Neural cell (in vitro differentiated cells): ENCODE results near the gene PEX6. TPM values are rescaled to one million over a fixed set of nuclear protein-coding genes. Genes with fewer than 3 reads are reported as not detected.

Source experiments
- H2AFZ ChIP-seq: fragments of 200-600, 300-800 bp; sonication (generic), shearing (Covaris generic); 2 replicates; pipeline ENCODE4 v1.6.0; 2014; ENCODE audit warnings: low read depth, mild to moderate bottlenecking, antibody characterized with exemption, low read length, moderate library complexity
- H3F3A ChIP-seq: fragments of 200-600 bp; shearing (Covaris generic); 2 replicates; pipeline ENCODE4 v1.6.1; 2016; ENCODE audit warnings: mild to moderate bottlenecking, moderate library complexity, mixed read lengths, antibody characterized with exemption, low read length; ENCODE audit not compliant: insufficient read depth, poor library complexity, severe bottlenecking
- H3K27ac ChIP-seq: fragments of 200-600, 300-800 bp; sonication (generic), shearing (Covaris generic); 2 replicates; pipeline ENCODE4 v1.5.1; 2014; ENCODE audit warnings: mild to moderate bottlenecking, low read length, moderate library complexity
- H3K27me3 ChIP-seq: fragments of 300-800, 200-600 bp; sonication (generic), shearing (Covaris generic); 2 replicates; pipeline ENCODE4 v1.6.0; 2014; ENCODE audit warnings: mild to moderate bottlenecking, low read depth, low read length, moderate library complexity; ENCODE audit not compliant: insufficient read depth
- H3K36me3 ChIP-seq: fragments of 300-800, 200-600 bp; sonication (generic), shearing (Covaris generic); 2 replicates; pipeline ENCODE4 v1.5.1; 2014; ENCODE audit warnings: mild to moderate bottlenecking, antibody characterized with exemption, low read length, moderate library complexity; ENCODE audit not compliant: insufficient read depth
- H3K4me2 ChIP-seq: fragments of 300-800, 200-600 bp; sonication (generic), shearing (Covaris generic); 2 replicates; pipeline ENCODE4 v1.6.0; 2014; ENCODE audit warnings: mild to moderate bottlenecking, low read length
- H3K4me3 ChIP-seq: fragments of 300-800, 200-600 bp; sonication (generic), shearing (Covaris generic); 2 replicates; pipeline ENCODE4 v1.5.1; 2014; ENCODE audit warnings: mild to moderate bottlenecking, low read length, moderate library complexity
- H3K79me2 ChIP-seq: fragments of 200-600 bp; shearing (Covaris generic); replicated peaks from 2 replicates; pipeline ENCODE4 v1.6.0; 2014; ENCODE audit warnings: mild to moderate bottlenecking, low read length, moderate library complexity; ENCODE audit not compliant: insufficient read depth
- H3K9ac ChIP-seq: fragments of 300-800, 200-600 bp; sonication (generic), shearing (Covaris generic); 2 replicates; pipeline ENCODE4 v1.6.1; 2016; ENCODE audit warnings: mild to moderate bottlenecking, low read length, mixed read lengths
- H3K9me2 ChIP-seq: fragments of 200-600 bp; shearing (Covaris generic); 2 replicates; pipeline ENCODE4 v1.6.1; 2016; ENCODE audit warnings: mild to moderate bottlenecking, low read length, mixed read lengths; ENCODE audit not compliant: insufficient read depth
- H3K9me3 ChIP-seq: fragments of 200-600, 300-800 bp; sonication (generic), shearing (Covaris generic); 2 replicates; pipeline ENCODE4 v1.6.1; 2016; ENCODE audit warnings: mild to moderate bottlenecking, mixed run types, low read length, moderate library complexity, mixed read lengths
- H4K20me1 ChIP-seq: fragments of 200-600 bp; shearing (Covaris generic); 2 replicates; pipeline ENCODE4 v1.6.1; 2016; ENCODE audit warnings: mild to moderate bottlenecking, mixed run types; ENCODE audit not compliant: insufficient read depth
- CTCF ChIP-seq: fragments of 450-650 bp; IDR thresholded peaks from 2 replicates; pipeline ENCODE4 v1.5.1; 2014; ENCODE audit warnings: antibody characterized with exemption, mild to moderate bottlenecking, moderate library complexity; ENCODE audit not compliant: poor library complexity, severe bottlenecking
- EP300 ChIP-seq: fragments of 450-650 bp; conservative IDR thresholded peaks from 2 replicates; pipeline ENCODE4 v1.6.1; 2014; ENCODE audit warnings: antibody characterized with exemption, mild to moderate bottlenecking, moderate library complexity; ENCODE audit not compliant: poor library complexity, severe bottlenecking
- EZH2 ChIP-seq: fragments of 200-600, 300-800 bp; shearing (Covaris generic), sonication (generic); IDR thresholded peaks from 2 replicates; pipeline ENCODE4 v1.6.1; 2014; ENCODE audit warnings: antibody characterized with exemption, low read length, borderline replicate concordance, mild to moderate bottlenecking; ENCODE audit not compliant: insufficient read depth, poor library complexity, severe bottlenecking
- MXI1 ChIP-seq: fragments of 450-650 bp; conservative IDR thresholded peaks from 2 replicates; pipeline ENCODE4 v1.6.1; 2014; ENCODE audit warnings: antibody characterized with exemption, mild to moderate bottlenecking; ENCODE audit not compliant: poor library complexity, severe bottlenecking
- POLR2AphosphoS5 ChIP-seq: IDR thresholded peaks from 2 replicates; pipeline ENCODE4 v1.6.1; 2012
- RAD21 ChIP-seq: fragments of 450-650 bp; conservative IDR thresholded peaks from 2 replicates; pipeline ENCODE4 v1.6.1; 2014; ENCODE audit warnings: antibody characterized with exemption, mild to moderate bottlenecking, moderate library complexity
- REST ChIP-seq: IDR thresholded peaks from 2 replicates; pipeline ENCODE4 v1.6.1; 2012; ENCODE audit warnings: borderline replicate concordance
- SMC3 ChIP-seq: fragments of 450-650 bp; conservative IDR thresholded peaks from 2 replicates; pipeline ENCODE4 v1.6.1; 2014; ENCODE audit warnings: antibody characterized with exemption, mild to moderate bottlenecking, moderate library complexity; ENCODE audit not compliant: poor library complexity
- TAF1 ChIP-seq: IDR thresholded peaks from 2 replicates; pipeline ENCODE4 v1.6.1; 2012; ENCODE audit warnings: low read depth
- polyA plus RNA-seq: library from polyadenylated mRNA; depleted of rRNA; stranded (reverse); fragments of >200 nt; gene quantifications from 2 replicates; pipeline ENCODE4 v1.2.3, GENCODE V29; 2014

The PEX6 gene
- polyA plus RNA-seq, 1 donor from 2014 or later, result 20.4 TPM

GRCh38 chr6:42979523-42980177 is 669 bp upstream of the PEX6 start:
- Histone ChIP-seq H3K27ac (peak overlapping the region; percentile 90), H3K36me3 (no peaks in the 10 kb centered on the region), H3K27me3 (no peaks in the 10 kb centered on the region), H3K4me3 (peak overlapping the region; percentile 95), H3K9ac (peak overlapping the region; percentile 83), H3K9me3 (no peaks in the 10 kb centered on the region), H3K4me2 (peak overlapping the region; percentile 77), H4K20me1 (no peaks in the 10 kb centered on the region), H3K79me2 (peaks cover 6% of the 10 kb centered on the region), H3K9me2 (no peaks in the 10 kb centered on the region), H2AFZ (peak overlapping the region; percentile 62), H3F3A (peaks cover 4% of the 10 kb centered on the region)
- TF ChIP-seq EZH2 (no peak), SMC3 (no peak), RAD21 (no peak), POLR2AphosphoS5 (no peak), CTCF (no peak), TAF1 (no peak), EP300 (no peak), MXI1 (no peak), REST (no peak)

GRCh38 chr6:42978487-42978838 is 518 bp downstream of the PEX6 start:
- H3K79me2 ChIP-seq, result peaks cover 6% of the 10 kb centered on the region
- no peaks in the 10 kb centered on the region for H3K27me3 ChIP-seq
- peak overlapping the region; percentile 30 for H2AFZ ChIP-seq
- H3K4me2 ChIP-seq, result peak overlapping the region; percentile 88
- H3K4me3 ChIP-seq, result peak overlapping the region; percentile 95
- peak overlapping the region; percentile 90 for H3K27ac ChIP-seq
- TF ChIP-seq MXI1, result no peak
- TF ChIP-seq POLR2AphosphoS5, result no peak
- TF ChIP-seq CTCF, result no peak
- no peak for TF ChIP-seq EZH2
- no peak for TF ChIP-seq RAD21
- no peak for TF ChIP-seq SMC3
- TF ChIP-seq TAF1, result no peak
- TF ChIP-seq EP300, result no peak
- TF ChIP-seq REST, result no peak
- H3K36me3 ChIP-seq, result no peaks in the 10 kb centered on the region
- H3K9me2 ChIP-seq, result no peaks in the 10 kb centered on the region
- no peaks in the 10 kb centered on the region for H3K9me3 ChIP-seq
- H3K9ac ChIP-seq, result peak overlapping the region; percentile 83
- H3F3A ChIP-seq, result no peaks in the 10 kb centered on the region
- no peaks in the 10 kb centered on the region for H4K20me1 ChIP-seq
